Measurements from ENCODE around the gene ADAM12. TPM values are rescaled to one million over a fixed set of nuclear protein-coding genes. Genes with fewer than 3 reads are reported as not detected.

ADAM12 gene
- total and polyA plus RNA-seq, 9 of the 15 experiments (the other 6 are each of a cell fraction or from before 2014, with no cell fraction given) = not detected

GRCh38 chr10:126108693-126109092 is 279.6 kb downstream of the ADAM12 start:
- Histone ChIP-seq H3K9me1 (ENCODE audit: control insufficient read depth, insufficient read depth, low read length) (no peaks in the 10 kb centered on the region), H2AFZ (ENCODE audit: low read depth, low read length) (no peak overlapping the region), H3K4me1 (replicated peaks in 1 of 2; ENCODE audit: control insufficient read depth in 2 of 2, insufficient read depth in 2 of 2, low read length in 2 of 2) (no peaks in the 10 kb centered on the region), H4K20me1 (replicated peaks; ENCODE audit: control insufficient read depth, insufficient read depth, low read length) (no peaks in the 10 kb centered on the region), H3K4me2 (ENCODE audit: insufficient read depth, low read length) (no peak overlapping the region), H3K9ac (ENCODE audit: insufficient read depth in 1 of 2, low read depth in 2 of 2, low read length in 2 of 2) (no peak overlapping the region), H3K79me2 (ENCODE audit: control insufficient read depth, insufficient read depth, low read length) (no peaks in the 10 kb centered on the region), H3K27ac (ENCODE audit: extremely low read depth, low read depth, low read length) (no peak overlapping the region), H3K27me3 (ENCODE audit: control insufficient read depth in 2 of 2, insufficient read depth in 2 of 2, low read length in 2 of 2) (peaks cover 0 to 25% of the 10 kb centered on the region in 2 experiments; a peak in 3 of 5 replicates), H3K9me3 (replicated peaks; ENCODE audit: control insufficient read depth, insufficient read depth, low read depth, low read length) (no peaks in the 10 kb centered on the region), H3K4me3 (no peak overlapping the region), H3K36me3 (ENCODE audit: control insufficient read depth, insufficient read depth, low read length) (no peaks in the 10 kb centered on the region)
- ChIA-PET POLR2A (no interaction called here), CTCF (ENCODE audit: low intra/inter-chr PET ratio) (no interaction called here)
- ATAC-seq = no peak
- TF ChIP-seq E2F3 (CRISPR knock-in tag; IDR thresholded peaks at IDR 0.05) (no peak), FOSL1 (tag; conservative IDR thresholded peaks at IDR 0.05) (no peak), THRAP3 (IDR thresholded peaks at IDR 0.05; ENCODE audit: borderline replicate concordance) (no peak), ZKSCAN3 (CRISPR knock-in tag; IDR thresholded peaks at IDR 0.05) (no peak), SRF (CRISPR knock-in tag; IDR thresholded peaks at IDR 0.05) (no peak), NR0B1 (IDR thresholded peaks at IDR 0.05; ENCODE audit: partially characterized antibody) (no peak), HSF4 (CRISPR knock-in tag; IDR thresholded peaks at IDR 0.05; ENCODE audit: borderline replicate concordance) (no peak), XRCC5 (IDR thresholded peaks at IDR 0.05; ENCODE audit: low read depth, low read length) (no peak), SRSF3 (IDR thresholded peaks at IDR 0.05; ENCODE audit: insufficient read depth, low read length) (no peak), ZBTB26 (CRISPR knock-in tag; IDR thresholded peaks at IDR 0.05) (no peak), ZNF324 (CRISPR knock-in tag; IDR thresholded peaks at IDR 0.05) (no peak), VEZF1 (CRISPR knock-in tag; IDR thresholded peaks at IDR 0.05) (no peak), SAFB (IDR thresholded peaks at IDR 0.05; ENCODE audit: borderline replicate concordance, low read depth, low read length) (no peak)
- intact Hi-C loops (cut with micrococcal nuclease) = no loop called here
- 3% methylated on average over 4 of the region's 4 CpGs for WGBS (ENCODE audit: insufficient coverage, low coverage, missing lambda C conversion rate)
- in situ Hi-C loops (cut with MboI) = no loop called here
- no peak for FAIRE-seq
- no TSS peak for BruUV-seq (replicated peaks)
- no peak for DNase-seq (ENCODE audit: extremely low read depth in 1 of 4, low spot score in 3 of 4)

Measured in K562 (cell line).